T follicular helper cell (primary cell): ENCODE data around the gene ADAM8.
"Not testable (repeated sequence)": the region's sequence is repeated elsewhere in the genome, so short reads cannot be mapped to it uniquely, and the experiment has no call there.

ENCODE experiments used
- DNase-seq: peaks from one replicate; pipeline ENCODE4 v3.0.0-alpha.2; 2020; ENCODE audit warnings: low read depth
- total RNA-seq, 2 experiments: gene quantifications; one replicate each; lab custom pipeline; 2026; lab: John Stamatoyannopoulos, UW

The ADAM8 gene
- 62.2 to 131 reads per million in 2 experiments for total RNA-seq

GRCh38 chr10:133276435-133277201 is at the start of gene ADAM8:
Gene ADAM8, minus strand, starts transcription at chr10:133276868. Its CDS starts 51 bp downstream, at chr10:133276817.
- DNase-seq = peak; percentile 57

- DNase-seq = no peak
These were observed 49.5 kb upstream of the ADAM8 start for GRCh38 chr10:133326223-133326551.

DNA sequence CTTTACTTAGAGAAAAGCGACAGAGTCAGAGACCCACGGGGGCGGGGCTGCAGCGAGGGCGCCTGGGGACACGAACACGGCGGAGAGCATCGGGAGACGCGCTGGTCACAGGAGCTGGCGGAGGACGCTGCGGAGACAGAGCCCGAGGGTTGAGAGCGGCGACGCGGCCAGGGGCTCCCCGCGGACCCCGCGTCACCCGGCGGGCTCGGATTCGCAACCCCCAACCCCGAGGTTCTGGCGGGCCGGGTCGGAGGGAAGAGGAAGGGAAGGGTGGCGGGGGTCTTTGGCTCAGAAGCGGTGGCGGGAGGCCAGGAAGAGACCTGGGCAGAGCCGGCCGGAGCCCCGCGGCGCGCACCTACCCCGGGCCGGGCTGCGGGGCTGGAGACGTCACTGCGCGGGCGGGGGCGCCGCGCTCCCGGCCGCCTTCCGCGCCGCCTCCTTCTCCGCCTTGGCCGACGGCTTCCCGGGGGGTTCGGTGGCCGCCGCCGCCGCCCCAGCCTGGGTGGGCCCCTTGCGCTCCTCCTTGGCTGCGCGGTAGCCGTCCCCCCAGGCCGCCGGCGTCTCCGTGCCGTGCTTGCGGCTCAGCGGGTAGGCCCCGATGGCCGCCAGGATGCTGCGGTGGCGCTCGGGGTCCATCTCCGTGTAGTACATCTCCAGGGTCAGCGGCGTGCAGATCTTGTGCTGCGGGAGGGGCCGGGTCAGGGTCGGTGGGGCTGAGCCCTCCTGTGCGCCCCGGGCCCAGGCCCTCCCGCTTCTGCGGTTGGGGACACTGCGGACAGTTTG is 49.0 kb upstream of the ADAM8 start:
- DNase-seq = no peak

- no peak for DNase-seq
These were observed 48.2 kb upstream of the ADAM8 start for GRCh38 chr10:133324857-133325260.

DNA sequence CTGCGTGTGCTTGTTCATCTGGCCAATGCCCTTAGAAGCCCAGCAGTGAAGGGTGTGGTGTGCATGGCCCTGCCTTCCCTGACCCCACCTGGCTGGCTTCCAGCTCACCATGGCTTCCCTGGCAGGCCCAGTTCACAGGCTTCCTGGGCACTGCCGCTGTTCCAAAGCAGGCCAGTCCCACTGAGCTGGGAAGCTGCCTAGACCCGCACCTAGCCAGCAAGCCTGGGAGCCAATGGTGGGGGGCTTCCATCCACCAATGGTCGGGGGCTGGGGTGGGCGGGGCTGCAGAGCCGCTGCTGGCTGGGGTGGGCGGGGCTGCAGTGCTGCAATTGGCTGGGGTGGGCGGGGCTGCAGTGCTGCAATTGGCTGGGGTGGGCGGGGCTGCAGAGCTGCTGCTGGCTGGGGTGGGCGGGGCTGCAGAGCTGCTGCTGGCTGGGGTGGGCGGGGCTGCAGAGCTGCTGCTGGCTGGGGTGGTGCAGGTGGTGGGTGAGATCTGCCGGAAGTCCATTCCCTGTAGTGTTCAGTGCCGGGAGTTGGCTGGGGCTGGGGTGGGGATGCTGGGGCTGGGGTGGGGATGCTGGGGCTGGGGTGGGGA is 47.6 kb upstream of the ADAM8 start:
- peak; percentile 56 for DNase-seq

GRCh38 chr10:133322064-133322709 is 45.5 kb upstream of the ADAM8 start:
- DNase-seq = not testable (repeated sequence)

GRCh38 chr10:133320852-133321422 is 44.3 kb upstream of the ADAM8 start:
- DNase-seq = not testable (repeated sequence)

DNA sequence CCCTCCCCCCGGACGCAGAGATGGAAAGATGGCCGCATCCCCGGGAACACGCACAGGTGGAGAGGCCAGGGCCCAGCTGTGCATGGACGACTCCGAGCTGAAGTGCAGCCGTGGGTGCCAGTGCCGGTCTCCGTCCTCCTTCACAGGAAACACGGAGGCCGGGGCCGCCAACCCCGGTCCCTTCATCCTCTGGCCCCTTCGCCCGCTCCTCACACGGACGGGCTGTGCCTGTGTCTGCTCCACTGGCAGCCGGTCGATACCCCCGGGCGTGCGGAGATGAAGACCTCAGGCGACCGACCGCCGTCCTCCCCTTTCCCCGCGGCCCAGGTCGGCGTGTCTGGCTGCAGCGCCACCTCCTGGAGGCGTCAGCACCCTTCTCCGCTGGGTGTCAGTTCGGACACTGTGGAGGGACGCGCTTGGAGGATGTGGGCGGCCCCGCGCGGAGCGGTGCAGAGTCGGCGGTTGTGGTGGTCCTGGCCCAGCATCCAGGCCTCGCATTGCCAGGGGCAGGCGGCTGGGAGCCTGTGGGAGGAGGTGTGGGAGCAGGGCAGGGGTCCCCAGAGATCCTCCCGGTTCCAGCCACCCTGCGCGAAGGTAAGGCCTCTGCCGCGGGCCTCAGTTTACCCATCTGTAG is 41.9 kb upstream of the ADAM8 start:
- peak; percentile 59 for DNase-seq

GRCh38 chr10:133316732-133317131 is 40.1 kb upstream of the ADAM8 start:
- DNase-seq = no peak

DNA sequence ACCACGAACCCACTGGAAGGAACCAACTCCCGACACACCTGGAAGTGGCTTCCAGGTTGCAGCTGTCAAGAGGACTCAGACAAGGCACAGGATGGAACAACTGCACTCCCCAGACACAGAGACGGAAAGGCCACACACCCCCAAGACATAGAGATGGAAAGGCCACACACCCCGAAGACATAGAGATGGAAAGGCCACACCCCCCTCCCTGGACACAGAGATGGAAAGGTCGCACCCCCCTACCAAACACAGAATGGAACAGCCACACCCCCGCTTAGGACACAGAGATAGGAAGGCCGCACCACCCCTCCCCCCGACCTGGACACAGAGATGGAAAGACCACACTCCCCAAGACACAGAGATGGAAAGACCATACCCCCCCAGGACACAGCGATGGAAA is 39.6 kb upstream of the ADAM8 start:
- no peak for DNase-seq

DNA sequence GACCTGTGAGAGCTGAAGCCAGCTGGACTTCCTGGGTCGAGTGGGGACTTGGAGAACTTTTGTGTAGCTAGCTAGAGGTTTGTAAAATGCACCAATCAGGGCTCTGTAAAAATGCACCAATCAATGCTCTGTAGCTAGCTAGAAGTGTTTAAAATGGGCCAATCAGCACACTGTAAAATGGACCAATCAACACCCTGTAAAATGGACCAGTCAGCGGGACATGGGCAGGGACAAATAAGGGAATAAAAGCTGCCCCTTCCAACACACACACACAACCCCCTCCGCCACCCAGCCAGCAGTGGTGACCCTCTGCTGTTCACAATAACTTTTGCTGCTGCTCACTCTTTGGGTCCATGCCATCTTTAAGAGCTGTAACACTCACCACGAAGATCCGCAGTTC is 39.2 kb upstream of the ADAM8 start:
- DNase-seq = no peak

DNA sequence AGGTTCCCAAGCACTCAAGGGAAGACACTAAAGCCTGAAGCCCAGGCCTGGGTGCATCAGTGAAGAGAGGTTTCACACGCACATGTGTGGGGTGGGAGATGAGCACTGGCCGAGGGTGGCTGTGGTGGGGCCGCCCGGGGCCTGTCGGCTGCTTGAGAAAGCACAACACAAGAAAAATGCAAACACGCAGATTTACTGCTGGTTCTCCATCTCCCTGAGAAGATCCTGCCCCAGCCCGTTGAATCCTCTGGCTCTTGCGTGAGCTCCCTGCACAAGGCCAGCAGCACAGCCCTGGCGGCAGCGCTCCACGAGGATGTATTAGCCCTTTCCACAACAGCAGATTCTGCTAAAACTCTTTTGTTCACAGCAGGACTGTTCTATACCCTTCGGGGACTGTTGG is 38.2 kb upstream of the ADAM8 start:
- no peak for DNase-seq

GRCh38 chr10:133313192-133313591 is 36.5 kb upstream of the ADAM8 start:
- DNase-seq = no peak

GRCh38 chr10:133312769-133313145 is 36.1 kb upstream of the ADAM8 start:
- no peak for DNase-seq

- DNase-seq = no peak
These were observed 35.5 kb upstream of the ADAM8 start for GRCh38 chr10:133312016-133312768.

GRCh38 chr10:133311570-133311969 is 34.9 kb upstream of the ADAM8 start:
- no peak for DNase-seq

- no peak for DNase-seq
These were observed 34.1 kb upstream of the ADAM8 start for GRCh38 chr10:133310789-133311188.

GRCh38 chr10:133310399-133310755 is 33.7 kb upstream of the ADAM8 start:
- DNase-seq = no peak

- no peak for DNase-seq
These were observed 33.2 kb upstream of the ADAM8 start for GRCh38 chr10:133309720-133310398.

GRCh38 chr10:133309100-133309719 is 32.5 kb upstream of the ADAM8 start:
- peak; percentile 94 for DNase-seq
